SU-DHL-6 (cell line): ENCODE measurements around the gene GAS1.

Experiments
- EZH2phosphoT487 ChIP-seq: fragments of 200-600 bp; sonication (generic), shearing (Covaris generic); conservative IDR thresholded peaks from 2 replicates; pipeline ENCODE4 v1.6.1; 2018; ENCODE audit warnings: mild to moderate bottlenecking, antibody characterized with exemption, low read length, moderate library complexity, mixed read lengths
- TF ChIP-seq, protein P1 (sequence below): fragments of 200-600 bp; sonication (generic); IDR thresholded peaks from one replicate; pipeline ENCODE4 v1.5.1; 2017; ENCODE audit warnings: antibody characterized with exemption, mild to moderate bottlenecking, low read length, moderate library complexity; ENCODE audit not compliant: insufficient read depth, poor library complexity, severe bottlenecking

- TF ChIP-seq, protein P1, sequence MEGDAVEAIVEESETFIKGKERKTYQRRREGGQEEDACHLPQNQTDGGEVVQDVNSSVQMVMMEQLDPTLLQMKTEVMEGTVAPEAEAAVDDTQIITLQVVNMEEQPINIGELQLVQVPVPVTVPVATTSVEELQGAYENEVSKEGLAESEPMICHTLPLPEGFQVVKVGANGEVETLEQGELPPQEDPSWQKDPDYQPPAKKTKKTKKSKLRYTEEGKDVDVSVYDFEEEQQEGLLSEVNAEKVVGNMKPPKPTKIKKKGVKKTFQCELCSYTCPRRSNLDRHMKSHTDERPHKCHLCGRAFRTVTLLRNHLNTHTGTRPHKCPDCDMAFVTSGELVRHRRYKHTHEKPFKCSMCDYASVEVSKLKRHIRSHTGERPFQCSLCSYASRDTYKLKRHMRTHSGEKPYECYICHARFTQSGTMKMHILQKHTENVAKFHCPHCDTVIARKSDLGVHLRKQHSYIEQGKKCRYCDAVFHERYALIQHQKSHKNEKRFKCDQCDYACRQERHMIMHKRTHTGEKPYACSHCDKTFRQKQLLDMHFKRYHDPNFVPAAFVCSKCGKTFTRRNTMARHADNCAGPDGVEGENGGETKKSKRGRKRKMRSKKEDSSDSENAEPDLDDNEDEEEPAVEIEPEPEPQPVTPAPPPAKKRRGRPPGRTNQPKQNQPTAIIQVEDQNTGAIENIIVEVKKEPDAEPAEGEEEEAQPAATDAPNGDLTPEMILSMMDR = no peak
- no peak for TF ChIP-seq EZH2phosphoT487
These were observed 28.3 kb upstream of the GAS1 start for GRCh38 chr9:86975606-86976005.
